ENCODE measurements around the gene MAPK14.
"Not testable (repeated sequence)": the region's sequence is repeated elsewhere in the genome, so short reads cannot be mapped to it uniquely, and the experiment has no call there.

MAPK14 gene

DNA sequence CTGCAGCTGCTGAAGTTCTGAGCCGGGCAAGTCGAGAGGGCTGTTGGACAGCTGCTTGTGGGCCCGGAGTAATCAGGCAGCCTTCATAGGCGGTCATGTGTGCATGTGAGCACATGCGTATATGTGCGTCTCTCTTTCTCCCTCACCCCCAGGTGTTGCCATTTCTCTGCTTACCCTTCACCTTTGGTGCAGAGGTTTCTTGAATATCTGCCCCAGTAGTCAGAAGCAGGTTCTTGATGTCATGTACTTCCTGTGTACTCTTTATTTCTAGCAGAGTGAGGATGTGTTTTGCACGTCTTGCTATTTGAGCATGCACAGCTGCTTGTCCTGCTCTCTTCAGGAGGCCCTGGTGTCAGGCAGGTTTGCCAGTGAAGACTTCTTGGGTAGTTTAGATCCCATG is 81.5 kb downstream of the MAPK14 start:
- no peak for DNase-seq

DNA sequence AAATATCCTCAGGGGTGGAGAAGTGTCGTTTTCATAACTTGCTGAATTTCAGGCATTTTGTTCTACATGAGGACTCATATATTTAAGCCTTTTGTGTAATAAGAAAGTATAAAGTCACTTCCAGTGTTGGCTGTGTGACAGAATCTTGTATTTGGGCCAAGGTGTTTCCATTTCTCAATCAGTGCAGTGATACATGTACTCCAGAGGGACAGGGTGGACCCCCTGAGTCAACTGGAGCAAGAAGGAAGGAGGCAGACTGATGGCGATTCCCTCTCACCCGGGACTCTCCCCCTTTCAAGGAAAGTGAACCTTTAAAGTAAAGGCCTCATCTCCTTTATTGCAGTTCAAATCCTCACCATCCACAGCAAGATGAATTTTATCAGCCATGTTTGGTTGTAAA is 82.4 kb downstream of the MAPK14 start:
- DNase-seq, result no peak

DNA sequence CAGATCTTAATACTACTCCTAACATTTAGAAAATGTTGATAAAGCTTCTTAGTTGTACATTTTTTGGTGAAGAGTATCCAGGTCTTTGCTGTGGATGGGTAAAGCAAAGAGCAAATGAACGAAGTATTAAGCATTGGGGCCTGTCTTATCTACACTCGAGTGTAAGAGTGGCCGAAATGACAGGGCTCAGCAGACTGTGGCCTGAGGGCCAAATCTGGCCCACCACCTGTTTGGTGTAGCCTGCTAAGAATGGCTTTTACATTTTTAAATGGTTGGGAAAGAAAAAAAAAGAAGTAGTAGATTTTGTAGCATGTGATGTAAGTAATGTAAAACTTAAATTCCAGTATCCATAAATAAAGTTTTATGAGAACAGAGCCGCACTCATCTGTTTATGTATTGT is 83.3 kb downstream of the MAPK14 start:
- DNase-seq, result no peak

DNA sequence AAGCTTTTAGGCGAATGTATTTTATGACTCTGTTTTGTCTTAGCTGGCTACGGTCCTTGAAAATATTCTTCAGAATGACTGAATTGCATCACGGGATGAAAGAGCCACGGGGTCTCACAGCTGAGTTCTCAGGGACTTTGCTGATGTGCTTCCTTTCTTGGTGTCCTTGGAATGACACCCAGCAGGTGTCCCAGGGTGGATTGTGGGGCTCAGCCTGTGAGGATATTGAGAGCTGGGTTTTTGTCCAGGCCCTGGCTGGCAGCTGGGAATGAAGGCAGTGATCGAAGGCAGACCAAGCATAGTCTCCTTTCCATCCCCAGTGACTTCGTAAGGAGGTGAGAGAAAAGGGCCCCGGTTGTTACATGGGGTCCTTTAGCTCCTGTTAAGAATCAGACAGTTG is 83.9 kb downstream of the MAPK14 start:
- DNase-seq, result no peak

DNA sequence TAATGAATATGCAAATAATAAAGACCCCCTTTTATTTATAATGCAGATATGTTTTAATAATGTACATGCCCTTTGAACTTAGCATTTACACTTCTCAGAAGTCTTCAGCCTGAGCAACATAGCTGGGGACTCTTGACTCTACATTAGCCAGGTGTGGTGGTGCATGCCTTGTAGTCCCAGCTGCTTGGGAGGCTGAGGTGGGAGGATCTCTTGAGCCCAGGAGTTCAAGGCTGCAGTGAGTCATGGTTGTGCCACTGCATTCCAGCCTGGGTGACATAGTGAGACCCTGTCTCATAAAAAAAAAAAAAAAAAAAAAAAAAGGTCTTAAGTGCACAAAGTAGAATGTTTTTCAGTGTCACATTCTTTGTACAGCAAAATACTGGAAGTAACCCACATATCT is 85.4 kb downstream of the MAPK14 start:
- no peak for DNase-seq

DNA sequence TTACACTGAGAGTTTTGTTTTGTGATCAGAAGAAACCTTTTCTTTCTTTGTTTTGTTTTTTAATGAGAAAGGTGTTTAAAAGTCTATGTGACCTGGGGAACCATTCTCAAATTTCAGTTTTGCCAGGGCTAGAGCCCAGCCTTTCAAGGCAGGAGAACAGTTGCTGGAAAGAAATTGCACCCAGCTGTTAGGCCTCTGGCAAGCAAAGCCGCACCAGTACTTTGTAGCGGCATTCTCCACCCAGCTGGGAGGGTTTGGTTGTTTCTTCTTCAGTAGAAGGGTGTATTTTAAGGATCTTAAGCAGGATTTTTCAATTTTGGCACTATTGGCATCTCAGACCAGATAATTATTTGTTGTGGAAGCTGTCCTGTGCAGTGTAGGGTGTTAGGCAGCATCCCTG is 86.1 kb downstream of the MAPK14 start:
- no peak for DNase-seq

DNA sequence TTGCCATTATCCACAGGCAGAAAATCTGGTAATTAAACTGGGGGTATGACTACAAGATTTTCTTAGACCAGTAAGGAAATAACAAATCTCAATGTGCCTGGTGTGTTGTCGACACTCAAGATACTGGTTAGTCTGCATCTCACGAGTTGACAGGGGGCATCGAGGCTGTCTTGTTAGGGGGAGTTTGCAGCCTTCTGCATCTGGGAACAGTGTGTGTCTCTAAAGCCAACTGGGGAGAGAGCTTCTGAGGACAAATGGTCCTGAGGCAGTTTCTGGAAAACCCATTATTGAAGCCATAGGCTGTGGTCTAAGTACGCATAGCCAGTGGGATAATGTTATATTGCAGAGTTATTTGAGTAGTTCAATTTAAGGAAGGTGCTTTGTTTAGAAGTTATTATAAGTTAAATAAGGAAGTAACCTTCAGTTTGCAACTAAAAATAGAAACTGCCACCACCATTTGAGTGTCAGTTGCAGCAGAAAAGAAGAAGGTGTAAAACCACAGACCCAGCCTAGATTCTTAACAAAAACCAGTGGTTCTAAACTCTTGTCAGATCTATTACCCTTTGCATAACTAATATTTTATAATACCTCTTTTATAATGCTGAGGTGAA is 87.3 kb downstream of the MAPK14 start:
- DNase-seq, result no peak

DNA sequence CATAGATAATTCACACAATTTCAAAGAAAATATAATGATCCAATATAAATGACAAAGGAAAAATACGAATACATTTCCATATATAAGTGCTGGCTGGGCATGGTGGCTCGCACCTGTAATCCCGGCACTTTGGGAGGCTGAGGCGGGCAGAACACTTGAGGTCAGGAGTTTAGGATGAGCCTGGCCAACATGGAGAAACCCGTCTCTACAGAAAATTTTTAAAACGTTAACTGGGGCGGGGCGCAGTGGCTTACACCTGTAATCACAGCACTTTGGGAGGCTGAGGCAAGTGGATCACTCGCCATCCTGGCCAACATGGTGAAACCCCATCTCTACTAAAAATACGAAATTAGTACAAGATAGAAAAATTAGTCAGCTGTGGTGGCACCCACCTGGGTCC is 87.8 kb downstream of the MAPK14 start:
- DNase-seq, result no peak

DNA sequence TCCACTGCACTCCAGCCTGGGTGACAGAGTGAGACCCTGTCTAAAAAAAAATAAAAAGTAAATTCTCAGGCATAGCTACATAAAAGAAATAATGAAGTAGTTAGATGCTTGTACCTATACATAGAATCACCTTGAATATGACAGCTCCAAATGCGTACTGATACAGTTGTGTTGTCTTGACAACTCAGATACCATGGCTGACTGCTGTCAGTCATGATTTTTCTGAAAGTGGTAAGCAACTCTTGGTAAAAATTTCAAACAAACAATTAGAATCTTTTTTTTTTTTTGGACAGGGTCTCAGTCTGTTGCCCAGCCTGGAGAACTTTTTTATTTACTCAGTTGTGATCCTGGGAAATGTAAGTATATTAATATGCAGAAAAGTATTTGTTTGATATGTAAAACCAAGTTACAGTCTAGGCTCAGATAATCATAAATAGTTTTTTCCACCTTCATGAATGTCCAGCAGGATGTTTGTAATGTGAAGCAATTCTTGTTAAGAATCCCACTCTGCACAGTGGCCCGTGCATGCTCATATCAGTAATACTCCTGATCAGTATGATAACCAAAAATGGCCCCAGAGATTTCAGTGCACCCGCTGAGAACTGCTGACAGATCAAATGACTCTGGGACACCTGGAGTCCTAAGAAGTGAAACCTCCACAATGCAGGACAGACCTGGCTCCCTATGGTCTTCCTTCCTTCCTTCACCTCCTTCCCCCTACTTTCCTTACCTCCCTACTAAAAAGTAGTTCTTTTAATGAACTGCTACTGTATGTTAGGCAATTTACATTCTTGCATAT is 88.7 kb downstream of the MAPK14 start:
- no peak for DNase-seq

DNA sequence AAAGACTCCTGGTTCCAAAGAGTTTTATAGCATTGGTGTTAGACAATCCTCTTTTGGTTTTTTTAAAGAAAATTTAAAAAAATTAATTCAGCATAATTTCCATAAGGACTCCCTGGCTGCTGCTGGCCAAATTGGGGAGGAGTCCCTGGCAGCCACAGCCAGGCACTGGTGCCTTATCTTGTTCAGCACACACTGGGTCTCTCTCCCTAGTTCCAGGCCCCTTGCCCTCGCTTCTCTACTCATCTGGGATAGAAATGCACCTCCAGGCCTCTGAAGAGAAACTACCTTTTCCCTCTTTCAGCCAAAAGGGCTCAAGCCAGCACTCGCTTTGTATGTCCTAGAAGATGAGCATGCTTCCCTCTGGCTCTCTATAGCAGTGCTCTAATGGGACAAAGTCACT is 89.3 kb downstream of the MAPK14 start:
- DNase-seq, result no peak

DNA sequence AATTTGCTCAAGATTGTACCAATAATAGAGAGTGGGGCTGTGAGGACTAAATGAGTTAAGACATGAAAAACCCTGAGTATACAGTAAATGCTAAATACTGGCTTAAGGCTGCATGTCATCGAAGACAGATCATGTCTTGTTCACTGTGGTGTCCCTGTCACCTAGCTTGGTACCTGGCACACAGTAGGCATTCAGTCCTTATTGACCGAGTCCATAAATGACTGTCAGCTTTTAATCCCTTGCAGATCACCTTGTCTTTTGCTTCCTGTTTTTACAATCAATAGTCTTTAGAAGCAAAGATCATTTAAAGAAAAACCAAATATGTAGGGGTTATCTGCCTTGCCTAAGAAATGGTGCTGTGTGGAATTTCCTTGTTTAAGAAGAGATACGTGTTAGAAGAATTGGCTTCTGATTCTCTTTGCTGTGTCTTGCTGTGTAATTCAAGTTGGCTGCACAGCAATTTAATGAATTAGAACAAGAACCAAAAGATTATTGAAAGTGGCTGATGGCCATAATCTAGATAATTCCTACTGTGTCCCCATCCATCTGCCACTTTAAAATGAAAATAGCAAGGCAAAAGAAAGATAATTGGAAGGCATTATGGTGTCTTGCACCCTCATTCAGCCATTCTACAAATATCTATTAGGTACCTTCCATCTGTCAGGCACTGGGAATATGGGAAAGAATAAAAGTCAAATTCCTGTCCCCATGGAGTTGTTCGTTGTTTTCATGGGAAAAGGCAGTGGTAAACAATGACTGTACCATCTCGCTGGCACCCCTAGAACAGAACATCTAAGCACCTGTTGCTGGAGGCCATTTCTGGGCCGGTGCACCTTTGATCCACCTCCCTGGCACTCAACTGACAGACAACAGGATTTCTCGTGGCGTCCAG is 90.3 kb downstream of the MAPK14 start:
- DNase-seq, result no peak

DNA sequence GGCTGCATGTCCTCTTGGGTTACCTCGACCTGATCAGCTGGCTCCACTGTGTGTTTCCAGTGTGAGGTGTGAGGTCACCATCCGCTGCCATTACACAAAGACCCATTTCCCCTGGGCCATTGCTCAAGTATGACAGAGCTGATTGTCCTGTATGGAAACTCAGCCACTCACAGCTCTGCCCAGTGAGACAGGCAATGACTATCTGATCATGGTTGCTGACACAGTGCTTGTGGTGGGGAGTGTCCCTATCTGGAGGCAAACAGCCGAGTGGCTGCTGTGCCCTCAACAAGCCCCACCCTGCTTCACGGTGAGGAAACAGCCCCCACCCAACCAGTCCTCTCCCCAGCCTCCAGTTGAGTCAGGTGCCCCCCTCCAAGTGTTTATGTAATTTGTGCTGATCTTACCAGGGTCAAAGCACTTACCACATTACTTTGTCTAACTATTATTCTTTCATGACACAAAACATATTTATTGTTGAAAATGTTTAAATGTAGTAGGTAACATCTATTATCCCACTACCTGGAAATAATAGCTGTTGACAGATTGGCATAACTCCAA is 91.0 kb downstream of the MAPK14 start:
- no peak for DNase-seq

DNA sequence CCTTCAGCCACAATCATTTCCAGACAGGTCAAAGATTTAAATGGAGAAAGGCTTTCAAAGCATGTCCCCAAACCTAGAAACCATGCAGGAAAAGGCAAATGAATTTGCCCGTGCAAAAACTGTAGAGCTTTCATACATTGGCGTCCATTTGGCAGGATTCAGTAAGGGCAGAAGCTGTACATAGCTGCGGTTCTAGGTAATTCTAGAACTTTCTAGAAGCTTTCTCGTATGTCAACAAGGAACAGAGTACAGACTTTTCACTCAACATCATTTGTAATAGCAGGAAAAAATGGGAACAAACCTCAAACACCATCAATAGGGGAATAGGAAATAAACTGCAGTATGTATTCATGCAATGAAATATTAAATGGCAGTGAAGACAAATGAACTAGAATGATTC is 91.6 kb downstream of the MAPK14 start:
- no peak for DNase-seq

DNA sequence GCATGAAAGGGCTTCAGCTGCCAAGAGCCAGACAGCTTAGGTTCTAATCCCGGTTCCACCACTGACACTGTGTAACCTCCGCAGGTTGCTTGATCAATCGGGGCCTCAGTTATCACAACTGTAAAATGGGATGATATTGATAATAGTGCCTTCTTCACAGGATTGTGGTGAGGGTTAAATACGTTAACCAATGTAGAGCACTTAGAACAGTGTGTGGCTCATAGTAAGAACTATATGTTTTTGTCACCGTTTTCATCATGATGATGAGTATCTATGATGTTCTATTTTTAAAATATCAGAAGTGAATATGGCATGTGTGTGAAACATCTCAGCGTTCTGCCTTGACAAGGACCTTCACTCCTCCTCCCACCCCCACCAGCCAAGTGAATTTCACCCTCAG is 92.4 kb downstream of the MAPK14 start:
- DNase-seq, result no peak

DNA sequence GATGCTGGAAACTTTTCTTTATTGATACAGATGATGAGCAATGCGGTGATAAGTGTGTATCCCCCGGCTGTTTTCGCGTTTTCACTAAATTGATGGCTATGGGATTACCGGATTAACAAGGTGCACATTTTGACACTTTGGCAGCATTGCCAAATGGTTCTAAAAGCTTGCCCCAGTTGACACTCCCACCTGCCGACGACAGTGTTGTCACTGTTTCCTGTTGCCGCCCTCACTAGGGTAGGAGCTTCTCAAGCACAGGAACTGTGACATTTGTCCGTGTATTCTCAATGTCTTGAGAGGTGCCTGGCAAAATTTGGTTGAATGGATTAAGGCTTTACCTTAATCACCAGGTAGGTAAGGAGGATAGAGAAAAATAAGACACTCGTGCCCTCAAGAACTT is 92.9 kb downstream of the MAPK14 start:
- DNase-seq, result no peak

DNA sequence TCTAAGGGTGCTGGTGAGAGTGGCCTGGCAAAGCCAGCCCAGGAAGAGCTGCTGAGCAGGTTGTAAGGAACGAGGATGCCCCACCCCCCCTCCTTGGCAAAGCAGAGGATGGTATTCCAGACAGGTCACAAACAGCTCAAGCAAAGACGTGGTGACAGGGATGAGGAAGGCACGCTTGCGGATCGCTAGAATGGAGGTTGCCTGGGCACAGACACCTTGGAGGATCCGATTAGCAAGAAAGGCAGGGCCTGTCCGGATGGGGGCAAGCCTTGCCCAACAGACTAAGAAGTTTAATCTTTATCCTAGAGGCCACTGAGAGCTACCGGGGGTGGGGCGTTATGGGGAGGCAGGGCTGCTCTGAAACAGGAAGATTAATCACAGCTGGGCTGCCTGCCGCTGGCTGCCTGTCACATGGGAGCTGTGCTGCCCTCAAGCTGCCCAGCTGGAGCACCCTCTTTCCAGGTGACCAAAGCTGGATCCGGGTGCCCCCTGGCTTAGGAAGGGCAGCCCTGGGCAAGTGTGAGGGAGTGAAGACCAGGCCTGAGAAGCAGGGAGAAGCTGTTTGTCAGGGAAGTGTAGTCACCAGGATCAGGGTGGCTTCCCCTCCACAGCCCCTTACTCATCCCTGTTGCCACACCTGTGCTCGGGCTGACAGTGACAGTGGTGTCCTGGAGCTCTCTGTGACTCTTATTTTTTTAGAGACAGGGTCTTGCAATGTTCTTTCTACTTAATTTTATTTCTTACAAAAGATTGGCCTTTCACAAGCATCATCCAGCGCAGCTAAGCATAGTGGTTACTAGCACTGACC is 93.6 kb downstream of the MAPK14 start:
- no peak for DNase-seq

DNA sequence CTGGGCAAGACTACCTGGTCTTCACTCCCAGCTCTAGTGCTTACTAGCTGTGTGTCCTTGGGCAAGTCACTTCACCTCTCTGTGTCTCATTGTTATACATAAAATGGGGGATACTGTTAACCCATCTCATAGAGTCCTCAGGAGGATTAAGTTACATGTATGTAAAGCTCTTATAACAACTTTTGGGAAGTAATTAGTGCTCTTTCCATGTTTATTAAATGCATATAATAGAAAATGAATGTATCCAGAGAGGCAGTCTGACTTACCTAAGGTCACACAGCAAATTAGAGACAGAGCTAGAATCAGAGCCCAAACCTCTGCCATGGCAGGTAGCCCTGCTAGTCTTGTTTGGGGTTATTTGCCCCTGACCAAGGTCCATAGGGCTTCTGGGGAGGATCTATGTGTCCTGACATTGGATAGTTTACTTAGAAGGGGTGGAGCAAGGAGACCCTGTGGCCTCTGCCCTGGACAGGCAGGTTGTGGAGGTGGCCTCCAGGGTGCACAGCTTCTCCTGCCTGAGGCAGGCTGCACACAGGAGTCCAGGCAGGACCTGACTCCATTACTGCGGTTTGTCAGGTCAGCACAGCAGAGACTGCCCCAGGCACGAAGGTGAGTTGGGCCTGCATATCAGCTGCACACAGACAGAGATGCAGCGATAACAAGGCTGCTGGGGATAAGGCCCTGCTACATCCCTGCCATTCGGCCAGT is 94.3 kb downstream of the MAPK14 start:
- no peak for DNase-seq

DNA sequence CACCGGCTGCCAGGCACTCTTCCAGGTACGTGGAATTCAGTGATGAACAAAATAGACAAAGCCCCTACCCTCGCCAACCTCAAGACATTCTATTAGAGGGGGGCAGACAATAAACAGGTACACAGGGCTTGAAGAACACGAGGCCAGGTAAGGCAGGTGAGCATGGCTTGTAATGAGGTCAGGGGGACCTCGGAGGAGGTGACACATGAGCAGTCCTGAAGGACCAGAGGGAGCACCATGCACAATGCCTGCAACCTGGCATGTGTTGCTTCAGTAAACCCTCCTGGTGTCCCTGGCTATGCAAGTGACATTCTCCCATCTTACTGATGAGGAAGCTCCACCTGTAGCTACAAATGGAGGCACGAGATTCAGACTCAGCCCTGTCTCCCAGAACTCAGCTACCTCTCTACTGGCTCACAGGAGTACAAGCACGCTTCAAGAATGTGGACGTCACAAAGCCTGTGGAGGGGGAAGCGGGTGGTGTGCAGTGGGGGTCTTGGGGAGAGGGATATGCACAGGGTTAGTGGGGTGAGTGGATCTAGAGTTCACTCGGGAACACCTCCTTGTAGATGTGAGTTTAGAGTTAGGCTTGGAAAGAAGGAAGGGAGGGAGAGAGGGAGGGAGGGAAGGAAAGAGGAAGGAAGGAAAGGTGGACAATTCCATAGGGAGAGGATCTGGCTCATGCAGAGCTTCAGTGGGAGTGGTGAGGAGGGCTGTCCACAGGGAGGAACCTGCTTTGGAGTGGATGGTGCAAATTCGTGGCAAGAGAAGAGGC is 95.1 kb downstream of the MAPK14 start:
- DNase-seq, result no peak

DNA sequence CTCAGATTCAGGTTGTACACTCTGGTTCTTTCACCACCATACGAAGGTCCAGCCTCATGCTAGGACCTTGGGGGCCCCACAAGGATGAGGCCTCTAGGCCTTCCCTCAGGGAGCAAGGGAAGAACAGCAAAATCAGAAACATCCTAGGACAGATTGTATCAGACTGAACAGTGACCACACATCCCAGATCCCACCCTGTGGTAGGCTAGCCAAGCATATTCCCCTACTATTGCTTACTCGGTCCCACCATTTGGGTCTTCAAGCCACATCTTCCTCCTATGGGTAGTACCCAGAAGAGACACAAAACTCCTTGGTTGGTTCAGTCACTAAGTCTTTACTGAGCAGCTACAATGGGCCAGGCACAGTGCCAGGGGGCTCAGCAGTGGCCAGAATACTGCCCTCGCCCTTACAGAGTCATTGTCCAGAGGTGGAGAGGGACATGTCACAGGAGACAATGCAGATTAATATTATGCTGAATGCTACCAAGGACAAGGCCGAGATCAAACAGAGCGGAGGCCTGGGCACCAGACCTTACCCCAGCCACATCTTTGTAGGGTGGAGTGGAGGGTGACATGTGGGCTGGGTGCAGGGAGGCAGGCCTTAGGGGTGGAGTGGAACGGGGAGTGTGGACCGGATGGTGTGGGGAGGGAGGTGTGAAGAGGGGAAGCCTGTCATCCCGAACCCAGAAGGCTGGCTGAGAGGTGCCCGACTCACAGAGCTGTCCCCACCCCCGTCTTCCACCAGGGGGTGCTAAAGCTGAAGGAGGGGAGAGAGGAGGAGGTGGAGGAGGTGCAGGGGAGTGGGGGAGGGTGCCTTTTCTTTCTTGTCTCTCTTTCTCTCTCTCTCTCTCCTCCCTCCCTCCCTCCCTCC is 95.9 kb downstream of the MAPK14 start:
- peak; percentile 81 for DNase-seq

DNA sequence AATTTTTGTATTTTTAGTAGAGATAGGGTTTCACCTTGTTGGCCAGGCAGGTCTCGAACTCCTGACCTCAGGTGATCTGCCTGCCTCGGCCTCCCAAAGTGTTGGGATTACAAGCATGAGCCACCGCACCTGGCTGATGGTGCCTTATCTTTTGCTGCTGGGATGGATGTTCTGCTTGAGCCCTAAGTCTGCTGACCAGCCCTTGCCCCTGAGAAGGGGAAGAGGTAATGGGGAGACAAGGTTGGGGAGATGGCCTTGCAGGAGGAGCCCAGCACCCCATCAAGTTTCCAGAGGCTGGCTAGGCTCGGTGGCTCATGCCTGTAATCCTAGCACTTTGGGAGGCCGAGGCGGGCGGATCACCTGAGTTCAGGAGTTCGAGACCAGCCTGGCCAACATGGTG is 96.7 kb downstream of the MAPK14 start:
- not testable (repeated sequence) for DNase-seq
